Ammon's horn (tissue), 1 donor: Measurements from ENCODE around the gene NT5DC1.
"Not testable (repeated sequence)": the region's sequence is repeated elsewhere in the genome, so short reads cannot be mapped to it uniquely, and the experiment has no call there.

ENCODE experiments used
- DNase-seq: peaks from one replicate; pipeline ENCODE4 v3.0.0-alpha.2; 2016; ENCODE audit warnings: low spot score

NT5DC1 gene

GRCh38 chr6:116090251-116090650 lies 10.4 kb upstream of the NT5DC1 start:
- no peak for DNase-seq

GRCh38 chr6:116094041-116094440 lies 6.6 kb upstream of the NT5DC1 start:
- no peak for DNase-seq

GRCh38 chr6:116096048-116096759 lies 4.4 kb upstream of the NT5DC1 start:
- DNase-seq = not testable (repeated sequence)

- no peak for DNase-seq
These were observed 3.5 kb upstream of the NT5DC1 start for GRCh38 chr6:116096979-116097816.

GRCh38 chr6:116099036-116099435 lies 1.6 kb upstream of the NT5DC1 start:
- DNase-seq = no peak

- DNase-seq = peak; percentile 11
These were observed 657 bp downstream of the NT5DC1 start for GRCh38 chr6:116101302-116101718.

- DNase-seq = no peak
These were observed 1.1 kb downstream of the NT5DC1 start for GRCh38 chr6:116101790-116102189.

- DNase-seq = no peak
These were observed 2.2 kb downstream of the NT5DC1 start for GRCh38 chr6:116102873-116103272.

- no peak for DNase-seq
These were observed 4.0 kb downstream of the NT5DC1 start for GRCh38 chr6:116104636-116105035.

- no peak for DNase-seq
These were observed 4.6 kb downstream of the NT5DC1 start for GRCh38 chr6:116105247-116105646.

- DNase-seq = no peak
These were observed 5.5 kb downstream of the NT5DC1 start for GRCh38 chr6:116106146-116106545.

- DNase-seq = peak; percentile 14
These were observed 8.2 kb downstream of the NT5DC1 start for GRCh38 chr6:116108836-116109235.

GRCh38 chr6:116111552-116112528 lies 11.2 kb downstream of the NT5DC1 start:
- peak; percentile 20 for DNase-seq

GRCh38 chr6:116113386-116113785 lies 12.7 kb downstream of the NT5DC1 start:
- no peak for DNase-seq

- DNase-seq = no peak
These were observed 15.1 kb downstream of the NT5DC1 start for GRCh38 chr6:116115781-116116180.

- no peak for DNase-seq
These were observed 18.0 kb downstream of the NT5DC1 start for GRCh38 chr6:116118608-116119007.

- no peak for DNase-seq
These were observed 19.8 kb downstream of the NT5DC1 start for GRCh38 chr6:116120430-116120829.

- DNase-seq = no peak
These were observed 25.4 kb downstream of the NT5DC1 start, which contains the start of gene COL10A1 for GRCh38 chr6:116126032-116126431. TSS of gene COL10A1 (minus strand) at chr6:116126132. CDS start at chr6:116125492, 640 bp downstream.

GRCh38 chr6:116127771-116128493 lies 27.3 kb downstream of the NT5DC1 start:
- DNase-seq = no peak

- DNase-seq = no peak
These were observed 32.8 kb downstream of the NT5DC1 start for GRCh38 chr6:116133453-116133852.

GRCh38 chr6:116136373-116136772 lies 35.7 kb downstream of the NT5DC1 start:
- DNase-seq = no peak
